SK-N-SH (cell line): ENCODE measurements around the gene RANGAP1. TPM values are rescaled to one million over a fixed set of nuclear protein-coding genes. Genes with fewer than 3 reads are reported as not detected.

Experiments used
- CTCF ChIA-PET: fragments of 300-600, 350-600 bp; formaldehyde crosslinking; extraction: SDS; loops from one replicate; lab custom pipeline; 2021; lab: Yijun Ruan, JAX
- POLR2A ChIA-PET: fragments of 350-600 bp; sonication (Branson Sonifier 250); formaldehyde crosslinking; extraction: SDS; loops from one replicate; lab custom pipeline; 2020; ENCODE audit warnings: antibody characterized with exemption, inconsistent platforms; lab: Yijun Ruan, JAX
- DNase-seq: peaks from one replicate; pipeline ENCODE4 v3.0.0; 2012
- H2AFZ ChIP-seq: fragments of 200-600 bp; sonication (generic); 2 replicates; pipeline ENCODE4 v1.8.1; 2016; ENCODE audit warnings: antibody characterized with exemption, mild to moderate bottlenecking, low read depth
- H3F3A ChIP-seq: fragments of 200-600 bp; sonication (generic); replicated peaks from 2 replicates; pipeline ENCODE3; 2016; ENCODE audit warnings: antibody characterized with exemption, mild to moderate bottlenecking; ENCODE audit not compliant: insufficient read depth
- H3K27ac ChIP-seq, 2 experiments: fragments of 200-500 bp in 1 of 2; fragments of 200-600 bp in 1 of 2; sonication (Bioruptor generic) in 1 of 2; sonication (generic), shearing (Covaris generic) in 1 of 2; 2 replicates each; pipeline versions ENCODE4 v1.5.1 to v1.6.1; 2014 to 2016; ENCODE audit warnings: low read depth in 2 of 2, inconsistent platforms in 1 of 2, low read length in 1 of 2, mild to moderate bottlenecking in 1 of 2, mixed read lengths in 1 of 2
- H3K27me3 ChIP-seq: fragments of 200-600 bp; sonication (generic), shearing (Covaris generic); 2 replicates; pipeline ENCODE4 v1.6.1; 2016; ENCODE audit warnings: mixed run types; ENCODE audit not compliant: insufficient read depth
- H3K36me3 ChIP-seq, 2 experiments: fragments of 200-500 bp in 1 of 2; fragments of 200-600 bp in 1 of 2; sonication (Bioruptor generic) in 1 of 2; sonication (generic) in 1 of 2; replicated peaks in 1 of 2; 2 replicates each; pipeline versions ENCODE3 to v1.5.1; 2014 to 2016; ENCODE audit warnings: low read length in 1 of 2, mild to moderate bottlenecking in 1 of 2; ENCODE audit not compliant: insufficient read depth in 2 of 2, control insufficient read depth in 1 of 2
- H3K4me1 ChIP-seq, 2 experiments: fragments of 200-500 bp in 1 of 2; fragments of 200-600 bp in 1 of 2; sonication (Bioruptor generic) in 1 of 2; sonication (generic), shearing (Covaris generic) in 1 of 2; 2 replicates each; pipeline versions ENCODE4 v1.5.1 to v1.6.1; 2014 to 2016; ENCODE audit warnings: low read depth in 1 of 2, low read length in 1 of 2, mixed run types in 1 of 2; ENCODE audit not compliant: insufficient read depth in 2 of 2, control insufficient read depth in 1 of 2
- H3K4me2 ChIP-seq: fragments of 200-600 bp; sonication (generic), shearing (Covaris generic); 2 replicates; pipeline ENCODE4 v1.6.1; 2017; ENCODE audit warnings: mixed run types
- H3K4me3 ChIP-seq, 2 experiments: fragments of 200-500 bp in 1 of 2; fragments of 200-600 bp in 1 of 2; sonication (Bioruptor generic) in 1 of 2; sonication (generic), shearing (Covaris generic) in 1 of 2; 2 replicates each; pipeline versions ENCODE4 v1.5.1 to v1.8.1; 2014 to 2016; ENCODE audit warnings: low read depth in 2 of 2, inconsistent platforms in 1 of 2, low read length in 1 of 2, mild to moderate bottlenecking in 1 of 2, mixed read lengths in 1 of 2, moderate library complexity in 1 of 2
- H3K79me2 ChIP-seq: fragments of 200-600 bp; sonication (generic); 2 replicates; pipeline ENCODE4 v1.8.1; 2017; ENCODE audit warnings: mild to moderate bottlenecking; ENCODE audit not compliant: insufficient read depth
- H3K9ac ChIP-seq: fragments of 200-600 bp; sonication (generic); 2 replicates; pipeline ENCODE4 v1.6.1; 2017; ENCODE audit warnings: mixed run types
- H3K9me2 ChIP-seq: fragments of 200-600 bp; sonication (generic); 2 replicates; pipeline ENCODE4 v1.6.1; 2017; ENCODE audit warnings: mixed run types
- H3K9me3 ChIP-seq: fragments of 200-600 bp; sonication (generic); 2 replicates; pipeline ENCODE4 v1.6.1; 2017; ENCODE audit warnings: mixed run types, mild to moderate bottlenecking, moderate library complexity
- H4K20me1 ChIP-seq: fragments of 200-600 bp; sonication (generic); 2 replicates; pipeline ENCODE4 v1.6.1; 2017; ENCODE audit warnings: mild to moderate bottlenecking, mixed run types; ENCODE audit not compliant: insufficient read depth
- ELF1 ChIP-seq: IDR thresholded peaks from 2 replicates; pipeline ENCODE4 v1.4.0; 2012
- EP300 ChIP-seq, 2 experiments: IDR thresholded peaks; 2 replicates each; pipeline versions ENCODE4 v1.4.0 to v1.6.1; 2012; ENCODE audit warnings: borderline replicate concordance in 1 of 2, low read depth in 1 of 2, low read length in 1 of 2
- FOSL2 ChIP-seq: IDR thresholded peaks from 2 replicates; pipeline ENCODE4 v1.4.0; 2012; ENCODE audit warnings: low read depth, mild to moderate bottlenecking, moderate library complexity, borderline replicate concordance
- JUND ChIP-seq: IDR thresholded peaks from 2 replicates; pipeline ENCODE4 v1.4.0; 2012
- MEF2A ChIP-seq: IDR thresholded peaks from 2 replicates; pipeline ENCODE4 v1.4.0; 2012; ENCODE audit warnings: low read depth, borderline replicate concordance
- POLR2AphosphoS5 ChIP-seq: IDR thresholded peaks from 2 replicates; pipeline ENCODE4 v1.6.1; 2012; ENCODE audit warnings: low read depth, low read length
- SIN3A ChIP-seq: IDR thresholded peaks from 2 replicates; pipeline ENCODE4 v1.6.1; 2012; ENCODE audit warnings: low read depth, mild to moderate bottlenecking, low read length, moderate library complexity, borderline replicate concordance
- TCF12 ChIP-seq: IDR thresholded peaks from 2 replicates; pipeline ENCODE4 v1.4.0; 2012
- TEAD4 ChIP-seq: IDR thresholded peaks from 2 replicates; pipeline ENCODE4 v1.4.0; 2012; ENCODE audit warnings: mild to moderate bottlenecking, borderline replicate concordance; ENCODE audit not compliant: insufficient read depth
- WGBS: methylation state at CpG from one replicate; pipeline ENCODE4 v1.1.6; 2017; ENCODE audit warnings: low lambda C conversion rate; 5-methylcytosine and 5-hydroxymethylcytosine counted together
- polyA plus RNA-seq, 3 experiments: library from polyadenylated mRNA; depleted of rRNA; stranded (reverse); fragments of >200 nt; gene quantifications; 2 replicates each; pipeline ENCODE4 v1.2.3, GENCODE V29; 2012
- TF ChIP-seq, protein P1 (sequence below): IDR thresholded peaks from 2 replicates; pipeline ENCODE4; 2012
- TF ChIP-seq, protein P2 (sequence below): IDR thresholded peaks from 2 replicates; pipeline ENCODE4 v1.6.1; 2012; ENCODE audit warnings: mild to moderate bottlenecking, low read depth, low read length, moderate library complexity

RANGAP1 gene
- polyA plus RNA-seq, 1 of the 3 experiments (the other 2 are of a cell fraction) = 67.1 TPM

DNA sequence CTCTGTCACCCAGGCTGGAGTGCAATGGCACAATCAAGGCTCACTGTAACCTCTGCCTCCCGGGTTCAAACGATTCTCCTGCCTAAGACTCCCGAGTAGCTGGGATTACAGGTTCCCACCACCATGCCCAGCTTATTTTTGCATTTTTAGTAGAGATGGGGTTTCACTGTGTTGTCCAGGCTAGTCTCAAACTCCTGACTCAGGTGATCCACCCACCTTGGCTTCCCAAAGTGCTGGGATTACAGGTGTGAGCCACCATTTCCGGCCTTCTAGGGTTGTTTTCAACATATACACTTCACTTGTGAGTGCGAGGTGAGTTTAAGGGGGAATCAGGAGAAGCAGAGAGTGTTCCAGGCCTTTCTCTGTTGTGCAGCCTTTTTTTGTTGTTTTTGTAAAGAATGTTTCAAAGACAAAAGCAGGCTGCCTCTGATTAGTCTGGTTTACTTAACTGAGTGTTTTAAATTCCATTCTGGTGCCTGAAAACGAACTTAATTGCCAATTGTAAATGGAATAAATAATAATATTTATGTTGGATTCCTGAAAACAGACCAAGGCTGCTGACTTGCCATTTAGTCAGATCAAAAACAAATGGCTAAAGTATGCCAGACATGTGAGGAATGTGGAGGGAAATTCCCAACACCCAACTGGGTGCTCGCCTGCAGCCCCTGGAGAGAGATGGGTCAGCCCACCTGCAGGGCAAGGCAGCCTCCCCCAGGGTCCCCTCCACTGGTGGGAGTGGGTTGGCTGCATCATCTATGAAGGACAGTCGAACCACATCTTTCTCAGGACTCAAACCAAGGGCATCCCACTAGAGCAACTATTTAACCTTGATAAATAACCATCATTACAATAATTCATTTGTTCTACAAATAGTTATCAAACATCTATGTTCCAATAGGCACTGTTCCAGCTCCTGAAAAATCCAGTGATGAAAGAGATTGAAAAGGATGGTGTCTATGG, 4.6 kb upstream of the RANGAP1 start:
- ChIA-PET CTCF (no interaction called here), POLR2A (no interaction called here)
- H3K4me3 ChIP-seq = no peak overlapping the region
- H3K36me3 ChIP-seq = no peaks in the 10 kb centered on the region
- DNase-seq = no peak
- 60% methylated on average over 7 of the region's 8 CpGs for WGBS
- H3K4me1 ChIP-seq = peaks cover 4 to 5% of the 10 kb centered on the region in 2 experiments; a peak in 2 of 4 replicates
- H3K27ac ChIP-seq = peak overlapping the region; percentile 51 to 86
- no peaks in the 10 kb centered on the region for H3K9me3 ChIP-seq
- H3K9ac ChIP-seq = peak overlapping the region; percentile 41; the same call in 1 of the 2 replicates
- H4K20me1 ChIP-seq = no peaks in the 10 kb centered on the region
- peaks cover 18% of the 10 kb centered on the region for H3F3A ChIP-seq
- H3K79me2 ChIP-seq = 0 out of 2 replicates have a peak, but pooled peaks cover 3% of the 10 kb centered on the region
- H2AFZ ChIP-seq = no peak overlapping the region
- no peaks in the 10 kb centered on the region for H3K27me3 ChIP-seq
- H3K9me2 ChIP-seq = no peaks in the 10 kb centered on the region
- TF ChIP-seq MEF2A (no peak), EP300 (IDR thresholded peaks at IDR 0.05; ENCODE audit: borderline replicate concordance in 1 of 2, low read depth in 1 of 2, low read length in 1 of 2) (peak in 1 of 2 experiments; percentile 37; a peak in 1 of 4 replicates), ELF1 (no peak), TCF12 (peak; percentile 86), SIN3A (no peak), POLR2AphosphoS5 (peak; percentile 54; the same call in 1 of the 2 replicates), TEAD4 (peak; percentile 90), JUND (0 out of 2 replicates have a peak, but pooled peaks have one; percentile 5)
- TF ChIP-seq, protein P1, sequence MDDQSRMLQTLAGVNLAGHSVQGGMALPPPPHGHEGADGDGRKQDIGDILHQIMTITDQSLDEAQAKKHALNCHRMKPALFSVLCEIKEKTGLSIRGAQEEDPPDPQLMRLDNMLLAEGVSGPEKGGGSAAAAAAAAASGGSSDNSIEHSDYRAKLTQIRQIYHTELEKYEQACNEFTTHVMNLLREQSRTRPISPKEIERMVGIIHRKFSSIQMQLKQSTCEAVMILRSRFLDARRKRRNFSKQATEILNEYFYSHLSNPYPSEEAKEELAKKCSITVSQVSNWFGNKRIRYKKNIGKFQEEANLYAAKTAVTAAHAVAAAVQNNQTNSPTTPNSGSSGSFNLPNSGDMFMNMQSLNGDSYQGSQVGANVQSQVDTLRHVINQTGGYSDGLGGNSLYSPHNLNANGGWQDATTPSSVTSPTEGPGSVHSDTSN = peak; percentile 32; the same call in 1 of the 2 replicates
- TF ChIP-seq, protein P2, sequence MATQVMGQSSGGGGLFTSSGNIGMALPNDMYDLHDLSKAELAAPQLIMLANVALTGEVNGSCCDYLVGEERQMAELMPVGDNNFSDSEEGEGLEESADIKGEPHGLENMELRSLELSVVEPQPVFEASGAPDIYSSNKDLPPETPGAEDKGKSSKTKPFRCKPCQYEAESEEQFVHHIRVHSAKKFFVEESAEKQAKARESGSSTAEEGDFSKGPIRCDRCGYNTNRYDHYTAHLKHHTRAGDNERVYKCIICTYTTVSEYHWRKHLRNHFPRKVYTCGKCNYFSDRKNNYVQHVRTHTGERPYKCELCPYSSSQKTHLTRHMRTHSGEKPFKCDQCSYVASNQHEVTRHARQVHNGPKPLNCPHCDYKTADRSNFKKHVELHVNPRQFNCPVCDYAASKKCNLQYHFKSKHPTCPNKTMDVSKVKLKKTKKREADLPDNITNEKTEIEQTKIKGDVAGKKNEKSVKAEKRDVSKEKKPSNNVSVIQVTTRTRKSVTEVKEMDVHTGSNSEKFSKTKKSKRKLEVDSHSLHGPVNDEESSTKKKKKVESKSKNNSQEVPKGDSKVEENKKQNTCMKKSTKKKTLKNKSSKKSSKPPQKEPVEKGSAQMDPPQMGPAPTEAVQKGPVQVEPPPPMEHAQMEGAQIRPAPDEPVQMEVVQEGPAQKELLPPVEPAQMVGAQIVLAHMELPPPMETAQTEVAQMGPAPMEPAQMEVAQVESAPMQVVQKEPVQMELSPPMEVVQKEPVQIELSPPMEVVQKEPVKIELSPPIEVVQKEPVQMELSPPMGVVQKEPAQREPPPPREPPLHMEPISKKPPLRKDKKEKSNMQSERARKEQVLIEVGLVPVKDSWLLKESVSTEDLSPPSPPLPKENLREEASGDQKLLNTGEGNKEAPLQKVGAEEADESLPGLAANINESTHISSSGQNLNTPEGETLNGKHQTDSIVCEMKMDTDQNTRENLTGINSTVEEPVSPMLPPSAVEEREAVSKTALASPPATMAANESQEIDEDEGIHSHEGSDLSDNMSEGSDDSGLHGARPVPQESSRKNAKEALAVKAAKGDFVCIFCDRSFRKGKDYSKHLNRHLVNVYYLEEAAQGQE = peak; percentile 31; the same call in 1 of the 2 replicates
- no peak overlapping the region; the same call in 1 of the 2 replicates for H3K4me2 ChIP-seq

DNA sequence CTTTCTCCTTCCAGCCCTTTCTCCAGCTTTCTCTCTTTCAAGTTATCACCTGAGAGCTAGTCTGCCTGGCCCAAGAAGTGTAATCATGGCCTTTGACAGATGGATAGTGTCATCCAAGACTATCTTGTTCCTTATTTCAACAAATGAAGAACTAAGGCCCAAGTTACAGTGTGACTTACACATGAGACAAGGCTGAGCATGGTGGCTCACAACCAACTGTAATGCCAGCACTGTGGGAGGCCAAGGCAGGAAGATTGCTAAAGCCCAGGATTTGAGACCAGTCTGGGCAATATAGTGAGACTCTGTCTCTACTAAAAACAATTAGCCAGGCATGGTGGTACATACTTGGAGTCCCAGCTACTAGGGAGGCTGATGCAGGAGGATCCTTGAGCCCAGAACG, 3.7 kb upstream of the RANGAP1 start:
- Histone ChIP-seq H3K27me3 (no peaks in the 10 kb centered on the region), H3K9me3 (no peaks in the 10 kb centered on the region), H3K9me2 (no peaks in the 10 kb centered on the region), H3K36me3 (no peaks in the 10 kb centered on the region), H3K4me3 (no peak overlapping the region), H2AFZ (no peak overlapping the region), H3K4me1 (peaks cover 4 to 5% of the 10 kb centered on the region in 2 experiments; a peak in 2 of 4 replicates), H3K9ac (no peak overlapping the region), H3F3A (peaks cover 18% of the 10 kb centered on the region), H4K20me1 (no peaks in the 10 kb centered on the region), H3K27ac (peak overlapping the region; percentile 17 to 86; a peak in 3 of 4 replicates), H3K4me2 (no peak overlapping the region), H3K79me2 (peaks cover 10% of the 10 kb centered on the region; the same call in 1 of the 2 replicates)
- DNase-seq = no peak
- CTCF ChIA-PET = no interaction called here
- 100% methylated on average over 1 of the region's 1 CpG for WGBS
- POLR2A ChIA-PET = no interaction called here
- TF ChIP-seq FOSL2 (no peak), TCF12 (no peak)
